Neuronal stem cell (in vitro differentiated cells): ENCODE results near the gene GGTLC1.

Experiments
- DNase-seq: peaks from one replicate; pipeline ENCODE4 v3.0.0-alpha.2; 2013; ENCODE audit warnings: low spot score
- H2AFZ ChIP-seq: one replicate; pipeline ENCODE4 v1.6.1; 2013; ENCODE audit warnings: mild to moderate bottlenecking, low read length, inconsistent platforms
- H2AK5ac ChIP-seq: 2 replicates; pipeline ENCODE4 v1.6.1; 2013; ENCODE audit warnings: low read depth, mild to moderate bottlenecking, inconsistent platforms, low read length, moderate library complexity, mixed read lengths
- H2BK120ac ChIP-seq: 2 replicates; pipeline ENCODE4 v1.6.1; 2013; ENCODE audit warnings: low read depth, mild to moderate bottlenecking, inconsistent platforms, low read length, moderate library complexity, mixed read lengths
- H2BK12ac ChIP-seq: one replicate; pipeline ENCODE4 v1.6.1; 2013; ENCODE audit warnings: low read length, inconsistent platforms
- H2BK15ac ChIP-seq: 2 replicates; pipeline ENCODE4 v1.6.1; 2013; ENCODE audit warnings: mild to moderate bottlenecking, low read length, inconsistent platforms, mixed read lengths
- H2BK5ac ChIP-seq: one replicate; pipeline ENCODE4 v1.6.1; 2013; ENCODE audit warnings: inconsistent platforms, mild to moderate bottlenecking, low read length, moderate library complexity
- H3K14ac ChIP-seq: one replicate; pipeline ENCODE4 v1.6.1; 2013; ENCODE audit warnings: low read length, inconsistent platforms
- H3K18ac ChIP-seq: 2 replicates; pipeline ENCODE4 v1.6.1; 2013; ENCODE audit warnings: low read length, inconsistent platforms
- H3K23ac ChIP-seq: 2 replicates; pipeline ENCODE4 v1.6.1; 2013; ENCODE audit warnings: low read depth, mild to moderate bottlenecking, mixed read lengths, low read length, inconsistent platforms; ENCODE audit not compliant: poor library complexity
- H3K27ac ChIP-seq: replicated peaks from 3 replicates; pipeline ENCODE4 v1.5.1; 2013; ENCODE audit warnings: low read length, inconsistent platforms
- H3K27me3 ChIP-seq, 3 experiments: 2 replicates each; pipeline ENCODE4 v1.6.1; 2013; ENCODE audit warnings: low read length in 3 of 3, mild to moderate bottlenecking in 2 of 3, inconsistent platforms in 1 of 3, low read depth in 1 of 3, mixed read lengths in 1 of 3, moderate library complexity in 1 of 3; ENCODE audit not compliant: control insufficient read depth in 3 of 3, insufficient read depth in 3 of 3
- H3K36me3 ChIP-seq, 2 donors: replicated peaks in 1 of 2; 2 replicates each; pipeline ENCODE4 v1.6.1; 2013; ENCODE audit warnings: low read length in 2 of 2; ENCODE audit not compliant: control insufficient read depth in 2 of 2, insufficient read depth in 2 of 2
- H3K4ac ChIP-seq: 2 replicates; pipeline ENCODE4 v1.6.1; 2013; ENCODE audit warnings: inconsistent platforms, mild to moderate bottlenecking, low read length, moderate library complexity
- H3K4me1 ChIP-seq, 2 donors: 1 replicate in 1 of 2; 2 replicates in 1 of 2; pipeline ENCODE4 v1.6.1; 2013; ENCODE audit warnings: low read length in 2 of 2, low read depth in 1 of 2; ENCODE audit not compliant: control insufficient read depth in 2 of 2, insufficient read depth in 1 of 2
- H3K4me2 ChIP-seq: one replicate; pipeline ENCODE4 v1.6.1; 2013; ENCODE audit warnings: mild to moderate bottlenecking, low read length, inconsistent platforms; ENCODE audit not compliant: insufficient read depth, poor library complexity, severe bottlenecking
- H3K4me3 ChIP-seq, 2 donors: 2 replicates each; pipeline ENCODE4 v1.5.1; 2013; ENCODE audit warnings: low read length in 2 of 2, mild to moderate bottlenecking in 2 of 2, inconsistent platforms in 1 of 2, moderate library complexity in 1 of 2
- H3K79me1 ChIP-seq: one replicate; pipeline ENCODE4 v1.6.1; 2013; ENCODE audit warnings: low read depth, mild to moderate bottlenecking, inconsistent platforms, low read length, moderate library complexity
- H3K9ac ChIP-seq: one replicate; pipeline ENCODE4 v1.6.1; 2013; ENCODE audit warnings: mild to moderate bottlenecking, low read depth, low read length, inconsistent platforms; ENCODE audit not compliant: poor library complexity
- H3K9me3 ChIP-seq, 2 donors: replicated peaks in 1 of 2; 2 replicates each; pipeline versions ENCODE3 to v1.6.1; 2013; ENCODE audit warnings: low read length in 2 of 2, mild to moderate bottlenecking in 2 of 2, inconsistent platforms in 1 of 2, low read depth in 1 of 2, mixed read lengths in 1 of 2, moderate library complexity in 1 of 2; ENCODE audit not compliant: control insufficient read depth in 2 of 2, insufficient read depth in 1 of 2
- H4K8ac ChIP-seq: one replicate; pipeline ENCODE4 v1.6.1; 2013; ENCODE audit warnings: low read depth, mild to moderate bottlenecking, inconsistent platforms, low read length, moderate library complexity
- H4K91ac ChIP-seq: one replicate; pipeline ENCODE4 v1.6.1; 2013; ENCODE audit warnings: low read length, low read depth, mild to moderate bottlenecking, inconsistent platforms; ENCODE audit not compliant: poor library complexity
- WGBS, 2 donors: extraction: QIAGEN DNeasy Blood & Tissue Kit; methylation state at CpG; one replicate each; pipeline ENCODE4 v1.1.7; 2013; ENCODE audit warnings: missing lambda C conversion rate in 2 of 2, mixed read lengths in 1 of 2; ENCODE audit not compliant: insufficient read length in 2 of 2, insufficient replicate concordance in 1 of 2; ENCODE audit errors: extremely low coverage in 2 of 2; 5-methylcytosine and 5-hydroxymethylcytosine counted together

Gene GGTLC1

GRCh38 chr20:24002896-24003295 lies 14.3 kb upstream of the GGTLC1 start:
- H3K4me3 ChIP-seq: peak overlapping the region in 1 of 2 donors; percentile 74
- WGBS, 2 donors: no CpG with 5 or more reads among the region's 13 CpGs

GRCh38 chr20:24001712-24002405 lies 13.3 kb upstream of the GGTLC1 start:
- Histone ChIP-seq H3K4me3 (no peak overlapping the region), H3K4me2 (no peak overlapping the region), H3K79me1 (no peaks in the 10 kb centered on the region), H3K18ac (no peak overlapping the region), H2AK5ac (no peak overlapping the region), H4K91ac (no peak overlapping the region), H3K27ac (no peak overlapping the region), H3K9ac (no peak overlapping the region), H2BK5ac (no peak overlapping the region), H3K14ac (no peak overlapping the region), H3K4ac (no peak overlapping the region), H2BK15ac (no peak overlapping the region), H3K36me3 (peaks cover 0 to 2% of the 10 kb centered on the region in 2 donors), H3K27me3 (peaks cover 0 to 3% (median 0%) of the 10 kb centered on the region in 3 experiments), H3K23ac (no peak overlapping the region), H2AFZ (no peak overlapping the region), H4K8ac (no peak overlapping the region), H2BK12ac (no peak overlapping the region), H3K4me1 (peaks cover 0 to 12% of the 10 kb centered on the region in 2 donors), H2BK120ac (no peak overlapping the region), H3K9me3 (peaks cover 0 to 3% of the 10 kb centered on the region in 2 donors)
- DNase-seq: no peak
- no CpG with 5 or more reads among the region's 7 CpGs for WGBS, 2 donors

More at GRCh38 chr20:24002896-24003295, 14.3 kb upstream of the GGTLC1 start:
- H3K79me1 ChIP-seq: no peaks in the 10 kb centered on the region
- peak overlapping the region; percentile 16 for H2BK12ac ChIP-seq
- peak overlapping the region; percentile 4 for H3K23ac ChIP-seq
- H2BK15ac ChIP-seq: no peak overlapping the region
- peaks cover 0 to 3% of the 10 kb centered on the region in 2 donors for H3K9me3 ChIP-seq
- no peak overlapping the region for H2AFZ ChIP-seq
- H4K91ac ChIP-seq: no peak overlapping the region
- no peak overlapping the region for H3K18ac ChIP-seq
- H2BK5ac ChIP-seq: no peak overlapping the region
- peaks cover 0 to 12% of the 10 kb centered on the region in 2 donors for H3K4me1 ChIP-seq
- H2AK5ac ChIP-seq: no peak overlapping the region
- peak overlapping the region; percentile 17 for H3K14ac ChIP-seq
- no peak overlapping the region for H3K4me2 ChIP-seq
- peak overlapping the region; percentile 13 for H3K9ac ChIP-seq
- H3K36me3 ChIP-seq: peaks cover 0 to 2% of the 10 kb centered on the region in 2 donors
- H3K27ac ChIP-seq: no peak overlapping the region
- DNase-seq: no peak
- H3K4ac ChIP-seq: no peak overlapping the region
- no peak overlapping the region for H2BK120ac ChIP-seq
- H3K27me3 ChIP-seq: peaks cover 0 to 3% (median 0%) of the 10 kb centered on the region in 3 experiments
- H4K8ac ChIP-seq: peak overlapping the region; percentile 7

- H2AFZ ChIP-seq: no peak overlapping the region
- no peak overlapping the region for H2BK5ac ChIP-seq
- WGBS, 2 donors: no CpG with 5 or more reads among the region's 4 CpGs
- no peak overlapping the region for H3K4ac ChIP-seq
- no peak overlapping the region for H3K23ac ChIP-seq
- H4K8ac ChIP-seq: no peak overlapping the region
- H3K14ac ChIP-seq: no peak overlapping the region
- H3K36me3 ChIP-seq: peaks cover 0 to 2% of the 10 kb centered on the region in 2 donors
- no peak overlapping the region for H2BK120ac ChIP-seq
- no peaks in the 10 kb centered on the region for H3K79me1 ChIP-seq
- no peak overlapping the region for H4K91ac ChIP-seq
- no peak overlapping the region for H3K9ac ChIP-seq
- no peak overlapping the region for H2BK12ac ChIP-seq
- H2BK15ac ChIP-seq: no peak overlapping the region
- H3K9me3 ChIP-seq: peaks cover 0 to 3% of the 10 kb centered on the region in 2 donors
- DNase-seq: no peak
- H3K4me2 ChIP-seq: no peak overlapping the region
- H3K27me3 ChIP-seq: peaks cover 0 to 3% (median 0%) of the 10 kb centered on the region in 3 experiments
- H3K4me3 ChIP-seq: no peak overlapping the region
- H3K18ac ChIP-seq: no peak overlapping the region
- H3K4me1 ChIP-seq: peaks cover 0 to 6% of the 10 kb centered on the region in 2 donors
- no peak overlapping the region for H2AK5ac ChIP-seq
- no peak overlapping the region for H3K27ac ChIP-seq
These were observed 10.3 kb upstream of the GGTLC1 start for GRCh38 chr20:23998844-23999243.

- Histone ChIP-seq H2BK12ac (no peak overlapping the region), H3K27me3 (peaks cover 0 to 3% (median 0%) of the 10 kb centered on the region in 3 experiments), H2BK15ac (no peak overlapping the region), H3K4me2 (no peak overlapping the region), H3K18ac (no peak overlapping the region), H3K4me3 (no peak overlapping the region), H2BK120ac (no peak overlapping the region), H3K23ac (no peak overlapping the region), H3K79me1 (no peaks in the 10 kb centered on the region), H4K8ac (no peak overlapping the region), H3K36me3 (peaks cover 0 to 2% of the 10 kb centered on the region in 2 donors), H3K4ac (no peak overlapping the region), H4K91ac (no peak overlapping the region), H3K9ac (no peak overlapping the region), H3K4me1 (peaks cover 0 to 6% of the 10 kb centered on the region in 2 donors), H2AFZ (no peak overlapping the region), H3K27ac (no peak overlapping the region), H3K9me3 (peaks cover 0 to 3% of the 10 kb centered on the region in 2 donors), H2BK5ac (no peak overlapping the region), H2AK5ac (peak overlapping the region; percentile 39), H3K14ac (no peak overlapping the region)
- no peak for DNase-seq
- no CpG with 5 or more reads among the region's 8 CpGs for WGBS, 2 donors
These were observed 9.8 kb upstream of the GGTLC1 start for GRCh38 chr20:23998392-23998791.
